CD4-positive, alpha-beta T cell treated with Interleukin-15 for 4 hours (primary cell): ENCODE results near the gene RAMP2.

Experiments
- DNase-seq: peaks from one replicate; pipeline ENCODE4 v3.0.0-alpha.2; 2020; ENCODE audit warnings: low spot score

RAMP2 gene

DNA sequence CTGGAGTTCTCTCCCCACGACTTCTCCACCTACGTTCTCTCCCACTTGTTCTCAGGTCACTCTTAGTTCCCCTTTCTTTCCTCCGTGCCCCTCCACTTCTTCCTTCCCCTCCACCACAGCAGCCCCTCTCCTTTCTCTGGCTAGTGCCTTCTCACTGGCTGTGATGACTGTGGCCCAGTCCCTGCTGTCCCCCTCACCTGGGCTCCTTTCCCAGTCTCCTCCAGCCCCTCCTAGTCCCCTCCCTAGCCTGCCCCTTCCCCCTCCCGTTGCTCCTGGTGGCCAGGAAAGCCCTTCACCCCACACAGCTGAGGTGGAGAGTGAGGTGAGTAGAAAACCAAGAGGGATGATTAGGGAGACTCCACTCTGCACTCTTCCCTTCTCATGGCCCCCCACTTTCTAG lies 34.0 kb downstream of the RAMP2 start:
- DNase-seq: no peak

DNA sequence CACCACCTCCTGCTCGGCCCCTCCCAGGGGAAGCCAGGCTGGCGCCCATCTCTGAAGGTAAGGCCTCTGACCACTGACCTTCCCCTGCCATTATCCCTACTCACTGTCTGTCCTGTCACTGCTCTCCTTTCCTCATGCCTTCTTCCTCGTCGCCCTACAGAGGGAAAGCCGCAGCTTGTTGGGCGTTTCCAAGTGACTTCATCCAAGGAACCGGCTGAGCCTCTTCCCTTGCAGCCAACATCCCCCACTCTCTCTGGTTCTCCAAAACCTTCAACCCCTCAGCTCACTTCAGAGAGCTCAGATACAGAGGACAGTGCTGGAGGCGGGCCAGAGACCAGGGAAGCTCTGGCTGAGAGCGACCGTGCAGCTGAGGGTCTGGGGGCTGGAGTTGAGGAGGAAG lies 34.4 kb downstream of the RAMP2 start:
- no peak for DNase-seq

DNA sequence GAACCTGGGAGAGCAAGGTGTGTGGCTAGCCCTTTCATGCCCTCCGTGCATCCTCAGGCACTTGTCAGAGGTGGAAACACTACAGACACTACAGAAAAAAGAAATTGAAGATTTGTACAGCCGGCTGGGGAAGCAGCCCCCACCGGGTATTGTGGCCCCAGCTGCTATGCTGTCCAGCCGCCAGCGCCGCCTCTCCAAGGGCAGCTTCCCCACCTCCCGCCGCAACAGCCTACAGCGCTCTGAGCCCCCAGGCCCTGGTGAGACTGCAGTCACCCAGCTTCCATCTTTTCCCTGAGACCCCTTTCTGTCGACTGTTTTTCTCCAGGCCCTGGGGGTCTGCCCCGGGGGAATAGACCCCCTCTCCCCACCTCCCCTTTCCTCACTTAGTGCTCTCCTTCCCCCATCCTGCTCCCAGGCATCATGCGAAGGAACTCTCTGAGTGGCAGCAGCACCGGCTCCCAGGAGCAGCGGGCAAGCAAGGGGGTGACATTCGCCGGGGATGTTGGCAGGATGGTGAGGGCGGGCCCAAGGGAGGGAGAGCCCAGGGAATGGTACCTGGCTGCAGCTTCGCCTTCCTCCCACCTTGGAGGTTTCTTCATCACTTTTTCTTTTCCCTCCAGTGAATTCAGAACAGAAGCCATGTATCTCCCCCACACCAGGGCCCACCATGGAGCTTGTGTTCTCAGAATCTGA lies 35.2 kb downstream of the RAMP2 start:
- no peak for DNase-seq

DNA sequence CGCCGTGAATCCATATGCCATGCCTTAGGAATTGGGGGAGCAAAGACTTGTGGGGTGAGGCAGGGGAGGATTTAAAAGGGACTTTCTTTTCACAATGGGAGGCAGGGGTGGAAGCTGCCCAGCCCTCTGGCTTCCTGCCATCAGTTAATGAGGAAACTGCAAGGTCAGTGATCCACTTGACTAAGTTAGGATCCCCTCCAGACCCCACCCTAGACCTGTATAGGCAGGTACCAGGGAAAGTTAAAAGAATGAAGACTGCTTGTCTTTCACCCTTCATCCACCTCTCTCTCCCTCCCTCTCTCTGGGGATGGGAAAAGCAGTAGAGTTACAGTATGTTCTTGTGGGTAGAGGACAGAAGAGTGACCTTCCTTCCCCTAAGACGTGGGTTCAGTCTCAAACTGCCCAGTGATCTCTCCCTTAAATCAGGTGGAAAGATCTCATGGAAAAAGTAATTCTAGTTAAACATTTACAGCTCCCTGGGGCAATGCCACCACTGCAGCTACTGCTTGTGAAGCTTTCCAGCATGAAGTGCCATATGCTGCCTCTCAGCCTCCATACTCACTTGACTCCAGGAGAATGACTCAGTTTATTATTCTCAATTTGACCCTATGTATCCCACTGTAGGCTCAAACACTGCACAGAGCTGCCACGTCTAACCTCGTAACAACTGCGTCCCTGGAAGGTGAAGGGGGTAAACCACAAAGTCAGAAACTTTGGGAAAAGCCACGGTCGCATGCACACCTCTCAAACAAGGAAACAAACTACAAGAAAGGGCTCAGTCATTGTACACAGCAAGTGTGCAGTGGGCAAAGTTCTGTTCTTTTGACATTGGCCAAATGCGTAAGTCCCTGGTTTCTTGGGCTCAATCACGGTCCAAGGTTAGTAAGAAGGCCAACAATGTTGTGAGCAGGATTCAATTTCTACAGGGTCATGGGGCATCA lies 36.3 kb downstream of the RAMP2 start:
- no peak for DNase-seq

DNA sequence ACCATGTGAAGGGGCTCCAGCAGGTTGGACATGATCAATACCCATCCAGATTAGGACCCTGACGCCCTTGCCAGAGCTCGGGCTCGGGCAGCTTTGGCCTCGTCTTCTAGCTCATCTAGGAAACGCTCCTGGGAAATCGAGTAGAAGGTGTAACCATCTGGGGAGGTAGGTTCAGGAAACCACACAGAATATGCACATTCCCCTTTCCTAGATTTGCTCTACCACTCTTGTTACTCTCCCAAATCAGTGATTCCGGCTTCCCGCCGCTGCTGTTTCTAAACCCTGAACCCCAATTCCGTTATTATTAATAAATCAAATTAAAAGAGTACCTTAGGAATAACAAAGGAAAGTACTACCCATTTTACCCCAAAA lies 37.0 kb downstream of the RAMP2 start:
- no peak for DNase-seq

DNA sequence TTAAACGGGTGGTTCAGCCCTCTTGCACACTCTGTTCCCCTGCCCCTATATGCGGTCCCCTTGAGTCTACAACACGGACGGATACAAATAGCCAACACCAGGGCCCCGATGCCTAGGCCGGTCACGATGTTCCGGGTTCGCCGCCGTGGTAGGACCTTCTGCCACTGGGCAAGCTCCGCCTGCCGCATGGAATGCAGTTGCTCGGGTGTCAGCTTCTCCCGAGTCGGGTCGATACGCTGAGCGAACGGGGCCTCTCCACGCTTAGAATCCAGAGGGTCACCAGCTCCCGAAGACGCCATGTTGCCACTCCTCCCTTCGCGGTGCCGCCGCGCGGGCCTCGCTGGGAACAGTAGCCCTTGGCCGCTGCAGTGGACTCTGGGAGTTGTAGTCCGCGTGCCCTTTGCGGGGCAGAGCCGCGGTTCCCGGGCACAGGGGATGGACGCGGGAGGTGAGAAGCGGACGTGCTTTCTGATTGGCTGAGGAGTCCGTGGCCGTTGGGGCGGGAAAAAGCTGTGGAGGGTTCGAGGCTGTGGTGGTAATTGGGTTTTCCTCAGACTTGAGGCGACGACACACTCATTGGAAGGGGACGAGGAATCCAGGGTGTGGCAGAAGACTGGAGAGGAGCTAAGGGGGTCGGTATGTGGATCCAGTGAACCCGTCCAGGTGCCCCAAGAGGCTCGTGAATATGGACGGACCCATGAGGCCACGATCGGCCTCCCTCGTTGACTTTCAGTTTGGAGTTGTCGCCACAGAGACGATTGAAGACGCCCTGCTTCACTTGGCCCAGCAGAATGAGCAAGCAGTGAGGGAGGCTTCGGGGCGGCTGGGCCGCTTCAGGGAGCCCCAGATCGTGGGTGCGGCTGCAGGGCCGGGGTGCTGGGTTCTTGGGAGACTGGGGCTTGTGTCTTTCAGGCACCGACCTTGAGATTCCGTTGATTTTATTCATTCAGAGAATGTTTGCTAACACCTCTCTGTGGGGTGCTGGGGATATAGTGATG lies 37.7 kb downstream of the RAMP2 start, which contains the start of the genes CNTD1 and COA3:
Gene CNTD1, plus strand, starts transcription at position 479 of the 998 bp plus-strand sequence. Its CDS starts 207 bp downstream, at position 686.
Gene COA3, minus strand, starts transcription at position 322 of the 998 bp plus-strand sequence. Its CDS starts 23 bp downstream, at position 299.
- peak; percentile 74 for DNase-seq

DNA sequence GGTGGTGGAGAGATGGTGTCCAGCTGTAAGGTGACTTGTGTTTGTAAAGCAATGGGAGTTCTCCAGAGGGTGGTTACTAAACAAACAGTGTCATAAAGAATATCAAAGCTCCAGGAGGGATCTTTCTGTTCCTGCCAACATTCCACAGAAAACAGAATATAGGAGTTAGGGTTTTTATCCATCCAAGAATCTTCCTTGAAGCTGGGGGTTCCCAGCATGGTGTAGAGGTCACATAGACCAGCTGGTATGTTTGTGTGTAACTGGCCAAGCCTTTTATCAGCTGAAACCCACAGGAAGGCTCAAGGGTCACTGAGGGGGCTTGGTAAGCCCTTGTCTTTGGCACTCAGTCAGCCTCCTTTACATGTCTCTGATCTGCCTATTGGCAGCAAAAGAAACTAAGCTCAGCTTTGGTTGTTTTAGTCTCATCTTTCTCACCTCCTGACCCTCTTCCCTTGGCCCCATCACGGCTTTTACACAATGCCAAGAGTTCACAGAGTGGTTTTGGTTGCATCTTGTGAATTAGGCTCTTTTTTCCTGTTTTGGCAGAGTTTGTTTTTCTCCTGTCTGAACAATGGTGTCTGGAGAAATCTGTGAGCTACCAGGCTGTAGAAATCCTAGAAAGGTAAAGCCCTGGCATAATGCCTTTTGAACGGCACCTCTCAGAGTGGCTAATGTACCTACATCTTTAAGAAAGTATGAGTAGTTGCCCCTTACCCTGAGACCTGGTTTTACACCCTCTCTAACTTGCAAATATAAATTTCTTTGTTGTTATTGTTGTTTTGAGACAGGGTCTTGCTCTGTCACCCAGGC lies 42.3 kb downstream of the RAMP2 start:
- no peak for DNase-seq

DNA sequence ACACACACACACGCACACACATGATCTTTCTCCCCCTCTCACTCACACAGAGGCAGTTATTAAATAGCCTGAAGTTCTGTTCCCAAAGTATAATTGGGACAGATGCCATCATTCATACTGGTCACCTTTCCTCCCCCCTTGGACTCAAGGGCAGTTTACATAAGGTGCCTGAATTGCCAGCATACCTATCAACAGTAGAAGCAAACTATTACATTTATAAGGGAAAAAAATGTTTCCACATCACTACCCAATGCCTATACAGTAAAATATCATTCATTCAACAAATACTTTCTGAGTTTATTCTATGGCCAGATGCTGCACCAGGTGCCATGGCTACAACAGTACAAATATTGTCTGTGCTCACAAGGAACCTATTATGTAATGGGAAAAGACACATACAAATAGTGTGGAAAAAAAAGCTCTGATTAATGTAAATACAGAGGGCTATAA lies 43.9 kb downstream of the RAMP2 start:
- DNase-seq: no peak

DNA sequence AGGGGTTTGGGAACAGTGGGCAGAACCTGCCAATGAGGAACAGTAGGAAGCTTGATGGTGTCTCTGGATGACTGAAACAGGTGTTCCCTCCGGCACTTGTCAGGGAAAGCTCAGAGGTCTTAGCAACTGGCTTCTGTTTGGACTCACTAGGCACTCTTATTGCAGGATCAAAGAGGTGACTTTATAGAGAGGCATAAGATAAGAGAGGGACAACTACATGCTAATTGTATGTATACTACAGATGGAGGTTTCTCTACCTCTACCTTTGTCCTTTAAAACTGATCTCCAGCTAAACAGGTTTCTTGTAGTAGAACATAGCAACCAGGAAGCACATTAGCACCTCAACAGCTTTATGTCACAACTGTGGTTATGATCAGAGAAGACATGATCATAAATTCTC lies 45.2 kb downstream of the RAMP2 start:
- no peak for DNase-seq

DNA sequence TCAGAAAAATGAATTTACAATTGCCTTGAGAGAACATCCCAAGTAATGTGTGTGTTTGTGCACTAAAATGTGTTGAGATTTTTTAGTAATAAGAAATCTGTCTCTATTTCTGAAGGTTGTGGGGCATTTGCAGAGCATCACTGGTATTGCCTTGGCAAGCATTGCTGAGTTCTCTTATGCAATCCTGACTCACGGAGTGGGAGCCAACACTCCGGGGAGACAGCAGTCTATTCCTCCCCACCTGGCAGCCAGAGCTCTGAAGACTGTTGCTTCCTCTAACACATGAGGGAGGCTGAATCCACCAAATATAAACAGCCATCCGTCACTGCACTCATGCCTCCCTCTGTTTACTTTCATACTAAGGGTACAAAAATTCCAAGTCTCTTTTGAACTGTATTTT lies 48.2 kb downstream of the RAMP2 start:
- no peak for DNase-seq
